ENCODE measurements around the gene TRIM22.
A peak's percentile ranks its signal among the peaks of the same experiment; 100 is the strongest.
"Not testable (repeated sequence)": the region's sequence is repeated elsewhere in the genome, so short reads cannot be mapped to it uniquely, and the experiment has no call there.

TRIM22 gene, protein sequence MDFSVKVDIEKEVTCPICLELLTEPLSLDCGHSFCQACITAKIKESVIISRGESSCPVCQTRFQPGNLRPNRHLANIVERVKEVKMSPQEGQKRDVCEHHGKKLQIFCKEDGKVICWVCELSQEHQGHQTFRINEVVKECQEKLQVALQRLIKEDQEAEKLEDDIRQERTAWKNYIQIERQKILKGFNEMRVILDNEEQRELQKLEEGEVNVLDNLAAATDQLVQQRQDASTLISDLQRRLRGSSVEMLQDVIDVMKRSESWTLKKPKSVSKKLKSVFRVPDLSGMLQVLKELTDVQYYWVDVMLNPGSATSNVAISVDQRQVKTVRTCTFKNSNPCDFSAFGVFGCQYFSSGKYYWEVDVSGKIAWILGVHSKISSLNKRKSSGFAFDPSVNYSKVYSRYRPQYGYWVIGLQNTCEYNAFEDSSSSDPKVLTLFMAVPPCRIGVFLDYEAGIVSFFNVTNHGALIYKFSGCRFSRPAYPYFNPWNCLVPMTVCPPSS

DNA sequence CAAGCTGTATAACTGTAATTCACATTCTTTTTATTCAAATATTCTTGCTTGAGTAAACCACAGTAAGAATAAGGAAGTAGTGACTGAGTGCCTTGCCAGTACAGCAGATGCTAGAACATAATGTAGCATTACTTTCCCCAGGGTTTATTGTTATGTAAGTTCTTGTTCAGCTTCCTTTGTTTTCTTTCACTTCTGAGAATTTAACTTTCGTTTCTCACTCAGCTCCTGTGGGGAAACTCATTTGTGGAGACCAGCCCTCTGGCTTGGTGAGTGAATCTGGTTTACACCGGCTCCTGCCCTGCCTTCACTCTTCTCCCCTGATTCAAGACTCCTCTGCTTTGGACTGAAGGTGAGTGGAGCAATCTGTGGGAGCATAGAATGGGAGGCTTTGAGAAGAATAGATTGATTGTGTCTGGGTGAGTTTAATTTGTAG, at the start of gene TRIM22:
TSS of gene TRIM22 (plus strand) at position 240 of the 433 bp plus-strand sequence. CDS start 6,443 bp downstream, outside the sequence.
- DNase-seq (ENCODE audit: low read depth in 2 of 2) = peak; percentile 11 to 19

DNA sequence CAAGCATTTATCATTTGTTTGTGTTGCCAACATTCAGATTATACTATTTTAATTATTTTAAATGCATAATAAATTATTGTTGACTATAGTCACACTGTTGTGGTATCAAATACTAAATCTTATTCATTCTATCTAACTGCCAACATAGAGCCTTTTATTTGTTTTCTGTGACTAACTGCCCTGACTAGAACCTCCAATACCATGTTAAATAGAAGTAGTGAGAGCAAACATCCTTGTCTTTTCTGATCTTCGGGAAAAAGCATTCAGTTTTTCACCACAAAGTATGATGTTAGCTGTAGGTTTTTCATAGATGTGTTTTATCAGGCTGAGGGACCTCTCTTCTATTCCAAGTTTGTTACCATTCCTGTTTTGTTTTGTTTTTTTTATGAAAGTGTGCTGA, 49.6 kb upstream of the TRIM22 start:
- no peak for DNase-seq (ENCODE audit: low read depth in 2 of 2)

DNA sequence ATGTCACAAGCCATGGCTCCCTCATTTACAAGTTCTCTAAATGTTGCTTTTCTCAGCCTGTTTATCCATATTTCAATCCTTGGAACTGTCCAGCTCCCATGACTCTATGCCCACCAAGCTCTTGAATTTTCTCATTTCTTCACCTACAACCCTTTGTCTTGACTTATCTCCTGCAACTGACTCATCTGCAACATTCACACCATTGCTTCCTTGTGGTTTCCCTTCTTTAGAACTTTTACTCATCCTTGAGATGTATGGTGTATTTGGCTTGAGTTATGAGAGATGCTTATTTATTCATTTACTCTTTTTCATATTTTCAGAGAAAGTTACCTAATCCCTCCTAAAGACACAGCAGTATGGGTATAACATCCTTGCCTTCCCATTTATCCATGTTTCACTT, 46.0 kb upstream of the TRIM22 start:
- DNase-seq (ENCODE audit: low read depth in 2 of 2) = no peak

DNA sequence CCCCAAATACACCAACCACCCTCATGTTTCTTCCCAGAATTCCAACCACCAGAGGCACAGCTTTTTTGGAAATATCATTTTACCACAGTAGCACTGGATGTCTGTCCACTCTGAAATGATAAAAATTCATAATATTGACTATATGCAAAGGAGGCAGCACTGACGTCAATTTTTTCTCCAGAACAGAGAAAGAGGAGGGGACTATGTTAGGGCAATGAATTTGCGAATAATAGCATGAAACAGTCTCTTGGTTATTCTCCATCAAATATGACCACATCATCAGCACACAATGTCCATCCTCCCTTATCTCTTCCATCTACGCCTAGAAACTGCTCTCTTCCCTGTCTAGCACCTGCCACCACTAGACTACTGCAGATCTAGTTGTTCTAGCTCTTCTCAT, 43.5 kb upstream of the TRIM22 start:
- no peak for DNase-seq (ENCODE audit: low read depth in 2 of 2)

DNA sequence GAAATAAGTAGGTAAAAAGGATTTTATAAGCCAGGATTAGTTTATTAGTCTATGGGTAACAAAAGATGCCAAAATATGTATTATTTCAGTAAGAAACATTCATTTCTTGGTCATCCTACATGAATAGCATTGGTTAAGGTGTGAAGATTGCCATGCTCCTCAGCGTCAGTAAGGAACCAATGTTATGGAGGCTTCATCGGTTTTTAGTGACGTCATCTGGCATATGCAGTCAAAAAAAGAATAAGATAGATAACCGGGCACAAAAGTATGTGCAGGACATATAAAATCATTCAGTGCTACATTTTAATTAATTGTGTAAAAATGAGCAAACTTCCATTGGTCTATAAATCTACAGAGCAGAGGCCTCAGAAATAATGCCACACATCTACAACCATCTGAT, 34.1 kb upstream of the TRIM22 start:
- no peak for DNase-seq (ENCODE audit: low read depth in 2 of 2)

DNA sequence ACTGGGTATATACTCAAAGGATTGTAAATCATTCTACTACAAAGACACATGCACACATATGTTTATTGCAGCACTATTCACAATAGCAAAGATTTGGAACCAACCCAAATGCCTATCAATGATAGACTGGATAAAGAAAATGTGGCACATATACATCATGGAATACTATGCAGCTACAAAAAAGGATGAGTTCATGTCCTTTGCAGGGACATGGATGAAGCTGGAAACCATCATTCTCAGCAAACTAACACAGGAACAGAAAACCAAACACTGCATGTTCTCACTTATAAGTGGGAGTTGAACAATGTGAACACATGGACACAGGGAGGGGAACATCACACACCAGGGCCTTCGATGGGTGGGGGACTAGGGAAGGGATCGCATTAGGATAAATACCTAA, 32.6 kb upstream of the TRIM22 start:
- not testable (repeated sequence) for DNase-seq (ENCODE audit: low read depth in 2 of 2)

DNA sequence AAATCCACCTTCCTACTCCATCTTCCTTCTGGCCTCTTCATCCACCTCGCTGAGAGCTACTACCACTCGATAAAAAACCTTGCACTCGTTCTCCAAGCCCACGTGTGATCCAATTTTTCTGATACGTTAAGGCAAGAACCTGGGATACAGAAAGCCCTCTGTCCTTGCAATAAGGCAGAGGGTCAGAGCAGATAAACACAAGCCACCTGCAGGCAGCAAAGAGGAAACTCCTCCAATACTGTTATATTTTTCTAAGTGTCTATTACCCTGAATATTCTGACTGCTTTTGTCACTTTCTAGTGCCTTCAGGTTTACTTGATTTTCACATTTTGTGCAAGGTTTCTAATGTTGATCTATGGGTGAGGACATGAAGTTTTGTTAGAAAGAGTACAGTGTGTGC, 31.3 kb upstream of the TRIM22 start:
- DNase-seq (ENCODE audit: low read depth in 2 of 2) = no peak

DNA sequence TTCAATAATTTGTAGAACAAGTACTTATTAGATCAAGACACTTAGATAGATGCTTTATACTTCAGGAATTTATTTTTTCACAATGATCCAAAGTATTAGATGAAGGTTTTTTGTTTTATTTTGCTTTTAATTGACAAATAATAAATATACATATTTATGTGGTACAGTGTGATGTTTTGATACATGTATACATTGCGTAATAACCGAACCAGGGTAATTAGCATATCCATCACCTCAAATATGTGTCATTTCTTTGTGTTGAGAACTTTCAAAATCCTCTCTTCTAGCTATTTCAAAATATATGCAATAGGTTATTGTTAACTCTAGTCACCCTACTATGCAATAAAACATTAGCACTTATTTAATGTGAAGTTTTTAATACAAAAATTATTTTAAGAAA, 26.1 kb upstream of the TRIM22 start:
- DNase-seq (ENCODE audit: low read depth in 2 of 2) = no peak

DNA sequence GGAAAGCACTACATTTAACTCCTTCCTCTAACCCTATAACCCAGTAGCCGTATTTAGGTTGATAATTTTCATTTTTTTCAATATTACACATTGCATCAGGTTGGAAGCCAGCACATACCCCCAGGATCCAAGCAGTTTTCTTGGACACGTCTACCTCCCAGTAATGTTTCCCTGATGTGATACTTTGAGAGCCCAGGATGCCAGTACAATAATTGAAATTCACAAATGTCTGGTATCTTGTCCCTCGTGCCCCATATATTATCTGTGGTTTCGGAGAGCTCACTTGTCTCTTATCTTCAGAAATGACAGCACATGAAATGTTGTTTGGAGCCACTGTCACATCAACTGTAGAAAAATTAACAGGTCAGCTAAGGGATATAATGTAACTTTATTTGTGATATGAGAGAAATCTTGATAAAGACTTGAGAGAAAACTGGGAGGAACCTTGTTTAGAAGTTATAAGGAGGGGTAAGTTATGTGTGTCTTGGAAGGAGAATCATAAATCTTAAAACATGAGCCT, 24.5 kb upstream of the TRIM22 start:
- no peak for DNase-seq (ENCODE audit: low read depth in 2 of 2)

DNA sequence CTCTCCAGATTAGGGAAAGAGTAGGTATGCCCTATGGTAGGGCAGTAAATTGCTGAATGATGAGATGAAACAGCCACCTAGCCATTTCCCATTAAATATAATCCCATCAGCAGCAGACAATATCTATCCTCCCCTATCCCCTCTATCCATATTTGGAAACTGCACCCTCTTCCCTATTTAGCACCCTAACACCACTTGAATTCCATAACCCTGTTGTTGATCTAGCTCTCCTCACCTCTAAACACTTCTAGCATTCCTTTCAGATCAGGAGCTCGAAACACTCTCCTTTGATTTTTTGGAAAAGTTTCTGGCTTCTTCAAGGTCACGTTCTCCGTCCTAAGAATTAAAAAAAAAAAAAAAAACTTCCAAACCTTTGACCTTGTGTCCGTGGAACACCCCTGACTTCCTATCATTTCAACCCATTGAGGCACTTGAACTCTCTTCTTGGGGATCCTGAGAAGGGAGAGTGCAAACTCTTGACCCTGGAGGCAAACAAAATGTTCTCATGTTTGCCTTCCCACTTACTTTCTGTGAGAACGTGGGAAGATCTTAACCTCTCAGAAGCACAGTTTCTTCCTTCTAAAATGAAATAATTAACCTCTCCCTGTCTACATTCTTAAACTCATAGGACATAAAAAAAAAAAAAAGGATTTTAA, 23.7 kb upstream of the TRIM22 start:
- no peak for DNase-seq (ENCODE audit: low read depth in 2 of 2)

DNA sequence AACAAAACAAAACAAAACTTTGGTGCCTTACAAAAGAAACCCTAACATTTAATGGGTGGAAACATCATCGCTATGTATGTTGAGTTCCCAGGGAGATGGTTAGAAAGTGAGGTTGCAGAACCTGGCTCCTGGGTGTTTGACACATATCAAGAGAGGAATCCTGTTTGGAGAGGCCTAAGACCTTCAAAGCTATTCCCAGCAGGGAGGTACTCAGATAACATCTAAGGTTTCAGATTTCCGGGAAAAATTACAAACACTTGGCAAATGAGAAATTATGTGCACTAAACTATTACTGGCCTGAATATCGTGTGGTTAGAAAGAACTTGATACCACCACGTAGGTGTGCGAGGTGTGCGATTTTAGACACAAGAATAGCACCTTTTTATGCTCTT, 23.2 kb upstream of the TRIM22 start:
- no peak for DNase-seq (ENCODE audit: low read depth in 2 of 2)

DNA sequence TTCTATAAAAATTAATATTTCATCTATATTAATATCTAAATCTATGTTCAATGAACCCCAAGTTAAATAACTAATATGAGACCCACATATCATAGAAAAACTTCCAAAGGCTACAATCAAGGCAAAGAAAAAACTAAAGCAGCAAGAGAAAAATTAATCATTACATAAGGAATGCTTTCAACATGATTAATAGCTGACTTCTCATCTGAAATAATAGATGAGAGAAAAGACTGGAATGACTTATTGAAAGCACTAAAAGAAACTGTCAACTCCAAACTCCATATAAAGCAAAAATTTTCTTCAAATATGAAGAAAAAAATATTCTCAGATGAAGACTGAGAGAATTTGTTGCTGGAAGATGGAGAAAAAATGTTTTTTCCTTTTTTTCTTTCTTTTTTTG, 17.8 kb upstream of the TRIM22 start:
- no peak for DNase-seq (ENCODE audit: low read depth in 2 of 2)

DNA sequence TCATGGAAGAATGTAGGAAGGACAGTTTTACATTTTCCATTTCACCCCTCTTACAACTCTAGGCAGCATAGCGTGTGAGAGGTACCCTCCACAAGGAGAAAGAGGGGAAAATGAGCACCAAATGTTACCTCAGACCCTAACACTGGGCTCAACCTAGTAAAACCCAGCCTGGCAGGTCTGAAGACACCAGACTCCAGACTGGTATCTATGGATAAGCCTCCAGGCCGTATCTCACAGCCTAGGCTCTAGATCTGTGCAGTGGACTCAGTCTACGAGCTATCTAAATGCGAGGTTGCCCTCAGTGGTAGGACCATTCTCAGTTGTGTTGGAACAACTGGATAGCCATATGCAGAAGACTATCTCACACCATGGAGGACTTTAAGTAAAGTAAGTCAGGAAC, 15.2 kb upstream of the TRIM22 start:
- DNase-seq (ENCODE audit: low read depth in 2 of 2) = no peak

DNA sequence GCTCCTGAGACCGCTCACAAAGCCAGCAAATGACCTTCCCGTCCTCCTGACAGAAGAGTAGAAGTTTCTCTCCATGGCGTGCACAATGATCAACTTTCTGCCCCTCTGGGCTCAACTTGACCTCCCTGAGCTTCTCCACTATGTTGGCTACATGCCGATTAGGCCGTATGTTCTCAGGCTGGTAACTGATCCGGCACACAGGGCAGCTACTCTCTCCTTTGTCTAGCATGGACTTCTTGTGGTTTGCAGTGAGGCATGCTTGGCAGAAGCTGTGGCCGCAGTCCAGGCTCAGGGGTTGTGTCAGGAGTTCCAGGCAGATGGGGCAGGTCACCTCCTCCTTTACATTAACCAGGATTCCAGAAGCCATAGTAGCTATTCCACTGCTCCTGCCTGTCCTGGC, 9.8 kb upstream of the TRIM22 start:
- DNase-seq (ENCODE audit: low read depth in 2 of 2) = no peak

DNA sequence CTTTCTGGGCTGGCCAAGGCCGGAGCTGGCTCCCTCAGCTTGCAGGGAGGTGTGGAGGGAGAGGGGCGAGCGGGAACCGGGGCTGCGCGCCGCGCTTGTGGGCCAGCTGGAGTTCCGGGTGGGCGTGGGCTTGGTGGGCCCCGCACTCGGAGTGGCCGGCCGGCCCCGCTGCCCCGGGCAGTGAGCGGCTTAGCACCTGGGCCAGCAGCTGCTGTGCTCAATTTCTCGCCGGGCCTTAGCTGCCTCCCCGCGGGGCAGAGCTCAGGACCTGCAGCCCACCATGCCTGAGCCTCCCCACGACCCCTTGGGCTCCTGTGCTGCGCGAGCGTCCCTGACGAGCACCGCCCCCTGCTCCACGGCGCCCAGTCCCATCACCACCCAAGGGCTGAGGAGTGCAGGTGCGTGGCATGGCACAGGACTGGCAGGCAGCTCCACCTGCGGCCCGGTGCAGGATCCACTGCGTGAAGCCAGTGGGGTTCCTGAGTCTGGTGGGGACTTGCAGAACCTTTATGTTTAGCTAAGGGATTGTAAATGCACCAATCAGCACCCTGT, 6.6 kb upstream of the TRIM22 start:
- not testable (repeated sequence) for DNase-seq (ENCODE audit: low read depth in 2 of 2)

DNA sequence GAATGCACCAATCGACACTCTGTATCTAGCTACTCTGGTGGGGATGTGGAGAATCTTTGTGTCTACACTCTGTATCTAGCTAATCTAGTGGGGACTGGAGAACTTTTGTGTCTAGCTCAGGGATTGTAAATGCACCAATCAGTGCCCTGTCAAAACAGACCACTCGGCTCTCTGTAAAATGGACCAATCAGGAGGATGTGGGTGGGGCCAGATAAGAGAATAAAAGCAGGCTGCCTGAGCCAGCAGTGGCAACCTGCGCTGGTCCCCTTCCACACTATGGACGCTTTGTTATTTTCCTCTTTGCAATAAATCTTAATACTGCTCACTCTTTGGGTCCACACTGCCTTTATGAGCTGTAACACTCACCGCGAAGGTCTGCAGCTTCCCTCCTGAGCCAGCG, 6.0 kb upstream of the TRIM22 start:
- peak in 1 of 2 donors; percentile 15 for DNase-seq (ENCODE audit: low read depth in 2 of 2)

DNA sequence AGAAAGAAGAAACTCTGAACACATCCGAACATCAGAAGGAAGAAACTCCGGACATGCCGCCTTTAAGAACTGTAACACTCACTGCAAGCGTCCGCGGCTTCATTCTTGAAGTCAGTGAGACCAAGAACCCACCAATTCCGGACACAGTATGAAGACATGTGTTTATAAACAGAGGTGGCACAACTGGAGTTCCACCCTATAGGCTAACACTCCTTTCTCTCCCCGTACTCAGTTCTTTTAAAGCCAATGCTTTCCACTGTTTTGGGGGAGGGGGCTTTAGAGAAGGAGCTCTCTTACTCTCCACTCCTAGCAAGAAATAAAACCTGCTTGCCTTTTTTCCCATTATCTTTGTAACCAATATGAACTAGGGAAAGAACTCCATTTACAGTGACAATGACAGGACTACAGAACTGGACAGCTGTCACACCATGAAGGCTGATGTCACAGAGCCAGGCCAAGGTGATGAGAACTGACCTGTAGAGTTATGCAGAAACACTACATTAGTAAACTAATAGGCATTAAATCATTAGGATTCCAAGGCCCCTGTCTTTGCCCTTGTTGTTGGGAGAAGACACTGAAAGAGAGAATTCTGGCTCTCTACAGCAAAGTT, 5.4 kb upstream of the TRIM22 start:
- DNase-seq (ENCODE audit: low read depth in 2 of 2) = no peak

DNA sequence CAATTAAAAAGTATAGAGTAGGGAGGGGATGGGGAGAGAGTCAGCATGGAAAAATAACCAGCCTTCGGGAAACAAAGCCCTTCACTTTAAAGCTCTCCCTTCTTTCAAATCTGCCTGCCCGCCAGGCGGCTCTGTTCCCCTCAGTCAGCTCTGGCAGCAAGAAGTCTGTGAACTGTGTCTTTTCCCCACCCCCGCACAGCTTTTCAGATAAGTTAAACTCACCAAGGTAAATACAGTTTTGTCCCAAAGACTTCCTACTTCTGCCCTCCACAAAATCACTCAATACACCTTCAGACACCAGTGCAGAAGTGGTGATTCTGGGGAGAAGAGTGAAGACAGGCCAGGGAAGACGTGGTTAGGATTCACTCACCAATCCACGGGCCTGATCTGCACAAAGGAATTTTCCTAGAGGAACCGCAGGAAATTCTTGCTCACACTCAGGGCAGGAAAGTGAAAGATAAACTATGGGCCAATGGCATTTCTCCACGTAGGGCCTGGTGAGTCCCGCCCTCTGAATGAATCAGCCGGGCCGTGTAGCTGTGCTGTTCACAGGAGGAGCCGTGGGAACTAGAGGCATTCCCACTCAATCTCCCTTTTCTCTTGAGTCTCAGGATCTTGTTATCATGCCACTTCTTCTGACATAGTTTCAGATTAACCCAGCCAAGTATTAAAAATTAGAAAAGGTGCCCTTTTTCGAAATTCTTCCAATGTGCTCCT, 4.8 kb upstream of the TRIM22 start, which contains the start of gene TRIM5:
TSS of gene TRIM5 (minus strand) at position 429 of the 717 bp plus-strand sequence. CDS start 4,897 bp downstream, outside the sequence.
- peak; percentile 67 to 68 for DNase-seq (ENCODE audit: low read depth in 2 of 2)

DNA sequence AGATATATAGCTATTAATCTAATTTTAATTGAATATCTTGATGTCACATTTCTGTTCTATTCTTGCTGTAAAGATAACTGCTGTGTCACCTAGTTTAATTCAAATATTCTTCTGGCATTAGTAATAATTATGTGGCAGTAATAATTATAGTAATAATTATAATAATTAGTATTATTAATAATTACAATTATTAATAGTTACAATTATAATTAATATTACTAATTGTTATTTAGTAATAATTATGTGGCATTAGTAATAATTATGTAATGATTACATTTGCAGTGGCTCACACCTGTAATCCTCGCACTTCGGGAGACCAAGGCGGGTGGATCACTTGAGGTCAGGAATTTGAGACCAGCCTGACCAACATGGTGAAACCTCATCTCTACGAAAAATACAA, 3.2 kb upstream of the TRIM22 start:
- DNase-seq (ENCODE audit: low read depth in 2 of 2) = no peak

DNA sequence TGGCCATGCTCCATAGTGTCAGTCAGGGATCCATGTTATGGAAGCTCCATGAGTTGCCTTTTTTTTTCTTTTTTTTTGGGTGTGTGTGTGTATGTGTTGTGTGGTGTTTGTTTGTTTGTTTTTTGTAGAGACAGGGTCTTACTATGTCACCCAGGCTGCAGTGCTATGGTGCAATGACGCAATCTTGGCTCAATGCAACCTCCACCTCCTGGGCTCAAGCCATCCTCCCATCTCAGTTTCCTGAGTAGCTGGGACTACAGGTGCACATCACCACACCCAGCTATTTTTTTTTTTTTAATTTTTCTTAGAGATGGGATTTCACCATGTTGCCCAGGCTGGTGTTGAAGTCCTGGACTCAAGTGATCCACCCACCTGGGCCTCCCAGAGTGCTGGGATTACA, 1.1 kb upstream of the TRIM22 start:
- DNase-seq (ENCODE audit: low read depth in 2 of 2) = no peak

DNA sequence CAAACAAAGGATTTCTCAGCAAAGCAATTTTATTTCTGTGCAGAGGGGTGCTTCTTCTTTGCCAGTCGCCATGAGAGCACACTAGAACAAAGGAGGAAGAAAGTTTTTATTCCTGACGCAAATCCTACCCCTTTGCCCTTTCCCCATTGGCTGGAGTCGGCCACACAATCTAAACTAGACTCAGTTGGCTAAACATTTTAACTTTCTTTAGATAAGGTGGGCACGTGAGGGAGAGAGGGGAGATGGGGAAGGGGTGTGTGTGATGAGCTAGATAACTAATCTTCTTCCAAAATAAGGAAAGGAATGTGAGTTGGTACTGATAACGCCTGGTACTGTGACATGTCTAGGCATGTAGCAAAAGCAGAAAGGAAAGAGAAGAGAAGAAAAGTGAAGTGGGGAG, 626 bp downstream of the TRIM22 start:
- DNase-seq (ENCODE audit: low read depth in 2 of 2) = no peak
